ENCODE data around the gene SLC13A4. TPM values are rescaled to one million over a fixed set of nuclear protein-coding genes. Genes with fewer than 3 reads are reported as not detected.
A peak's percentile ranks its signal among the peaks of the same experiment; 100 is the strongest.

SLC13A4 gene
- total and polyA plus RNA-seq, 4 donors, result 0.17 to 1.3 (median 0.19) TPM

GRCh38 chr7:135726276-135726788 lies 1.7 kb downstream of the SLC13A4 start:
- whole genome bisulfite sequencing, 2 donors, result 43 to 44% methylated on average over 5 of the region's 5 CpGs
- DNase-seq, result peak in 2 of 3 donors; percentile 38 to 67

GRCh38 chr7:135723411-135723810 lies 4.6 kb downstream of the SLC13A4 start:
- no peak for TF ChIP-seq CTCF (IDR thresholded peaks at IDR 0.05; ENCODE audit: control extremely low read depth, extremely low read depth)
- H3K4me3 ChIP-seq, result no peak overlapping the region
- peaks cover 0 to 4% (median 0%) of the 10 kb centered on the region in 5 donors for H3K4me1 ChIP-seq (ENCODE audit: control insufficient read depth in 5 of 5, insufficient read depth in 5 of 5, low read length in 5 of 5)
- no peak overlapping the region for H3K9ac ChIP-seq (ENCODE audit: insufficient read depth in 1 of 2, low read length in 2 of 2)
- WGBS, 2 donors, result 85 to 92% methylated on average over 7 of the region's 7 CpGs
- DNase-seq (no peak), ATAC-seq (ENCODE audit: insufficient read depth, low FRiP score) (no peak)
- H3K27ac ChIP-seq (ENCODE audit: low read depth in 1 of 2, low read length in 1 of 2), result no peak overlapping the region
- H3K9me3 ChIP-seq (ENCODE audit: control insufficient read depth in 4 of 4, insufficient read depth in 3 of 4, low read length in 3 of 4), result no peaks in the 10 kb centered on the region
- H3K27me3 ChIP-seq (ENCODE audit: control insufficient read depth in 3 of 3, insufficient read depth in 3 of 3, low read length in 2 of 3), result no peaks in the 10 kb centered on the region
- H3K36me3 ChIP-seq (ENCODE audit: control insufficient read depth in 4 of 4, insufficient read depth in 4 of 4, low read length in 4 of 4), result no peaks in the 10 kb centered on the region

More at GRCh38 chr7:135726276-135726788, 1.7 kb downstream of the SLC13A4 start:
- no peaks in the 10 kb centered on the region for H3K27me3 ChIP-seq (ENCODE audit: control insufficient read depth in 3 of 3, insufficient read depth in 3 of 3, low read length in 2 of 3)
- no peak overlapping the region for H3K4me3 ChIP-seq
- no peak for TF ChIP-seq CTCF (IDR thresholded peaks at IDR 0.05; ENCODE audit: control extremely low read depth, extremely low read depth)
- no peak overlapping the region for H3K27ac ChIP-seq (ENCODE audit: low read depth in 1 of 2, low read length in 1 of 2)
- H3K9me3 ChIP-seq (ENCODE audit: control insufficient read depth in 4 of 4, insufficient read depth in 3 of 4, low read length in 3 of 4), result no peaks in the 10 kb centered on the region
- no peak for ATAC-seq (ENCODE audit: insufficient read depth, low FRiP score)
- peaks cover 0 to 4% (median 0%) of the 10 kb centered on the region in 5 donors for H3K4me1 ChIP-seq (ENCODE audit: control insufficient read depth in 5 of 5, insufficient read depth in 5 of 5, low read length in 5 of 5)
- H3K9ac ChIP-seq (ENCODE audit: insufficient read depth in 1 of 2, low read length in 2 of 2), result no peak overlapping the region
- no peaks in the 10 kb centered on the region for H3K36me3 ChIP-seq (ENCODE audit: control insufficient read depth in 4 of 4, insufficient read depth in 4 of 4, low read length in 4 of 4)

- DNase-seq, result no peak
- ATAC-seq (ENCODE audit: insufficient read depth, low FRiP score), result no peak
- Histone ChIP-seq H3K36me3 (ENCODE audit: control insufficient read depth in 4 of 4, insufficient read depth in 4 of 4, low read length in 4 of 4) (no peaks in the 10 kb centered on the region), H3K9ac (ENCODE audit: insufficient read depth in 1 of 2, low read length in 2 of 2) (no peak overlapping the region), H3K27ac (ENCODE audit: low read depth in 1 of 2, low read length in 1 of 2) (no peak overlapping the region), H3K9me3 (ENCODE audit: control insufficient read depth in 4 of 4, insufficient read depth in 3 of 4, low read length in 3 of 4) (no peaks in the 10 kb centered on the region), H3K27me3 (ENCODE audit: control insufficient read depth in 3 of 3, insufficient read depth in 3 of 3, low read length in 2 of 3) (no peaks in the 10 kb centered on the region), H3K4me3 (no peak overlapping the region), H3K4me1 (ENCODE audit: control insufficient read depth in 5 of 5, insufficient read depth in 5 of 5, low read length in 5 of 5) (peaks cover 0 to 4% (median 0%) of the 10 kb centered on the region in 5 donors)
- no peak for TF ChIP-seq CTCF (IDR thresholded peaks at IDR 0.05; ENCODE audit: control extremely low read depth, extremely low read depth)
- WGBS, 2 donors, result 93 to 96% methylated on average over 21 of the region's 21 CpGs
Measured at GRCh38 chr7:135721198-135721820, 6.7 kb downstream of the SLC13A4 start.
